HL-60 (cell line): ENCODE results near the gene SP140.

Experiments
- DNase-seq, 2 experiments: peaks; one replicate each; pipeline ENCODE4 v3.0.0-alpha.2; 2010 to 2020; ENCODE audit warnings: low read depth in 1 of 2, low spot score in 1 of 2
- H3K27ac ChIP-seq: fragments of 250-450 bp; sonication (Bioruptor Pico); replicated peaks from 2 replicates; pipeline ENCODE4 v1.5.1; 2020; ENCODE audit warnings: mild to moderate bottlenecking, moderate library complexity
- H3K27me3 ChIP-seq: fragments of 250-450 bp; sonication (Bioruptor Pico); 2 replicates; pipeline ENCODE4 v1.5.1; 2021; ENCODE audit warnings: mild to moderate bottlenecking, moderate library complexity; ENCODE audit not compliant: insufficient read depth, poor library complexity, severe bottlenecking
- H3K4me3 ChIP-seq: replicated peaks from 2 replicates; pipeline ENCODE4 v1.5.1; 2011; ENCODE audit warnings: mild to moderate bottlenecking, control low read depth, low read length; ENCODE audit not compliant: insufficient read depth
- GABPA ChIP-seq: IDR thresholded peaks from 2 replicates; pipeline ENCODE4 v1.6.1; 2012; ENCODE audit warnings: low read depth
- POLR2AphosphoS5 ChIP-seq: IDR thresholded peaks from 2 replicates; pipeline ENCODE4 v1.6.1; 2012; ENCODE audit warnings: low read depth
- SPI1 ChIP-seq: IDR thresholded peaks from 2 replicates; pipeline ENCODE4 v1.6.1; 2012; ENCODE audit warnings: low read depth, mild to moderate bottlenecking, borderline replicate concordance
- TF ChIP-seq, protein P1 (sequence below): IDR thresholded peaks from one replicate; pipeline ENCODE4 v1.5.1; 2011; ENCODE audit warnings: low read length, control low read depth, inconsistent platforms; ENCODE audit not compliant: insufficient read depth
- TF ChIP-seq, protein P2 (sequence below): IDR thresholded peaks from 2 replicates; pipeline ENCODE4 v1.6.1; 2012; ENCODE audit warnings: low read depth; ENCODE audit not compliant: insufficient replicate concordance

The SP140 gene

DNA sequence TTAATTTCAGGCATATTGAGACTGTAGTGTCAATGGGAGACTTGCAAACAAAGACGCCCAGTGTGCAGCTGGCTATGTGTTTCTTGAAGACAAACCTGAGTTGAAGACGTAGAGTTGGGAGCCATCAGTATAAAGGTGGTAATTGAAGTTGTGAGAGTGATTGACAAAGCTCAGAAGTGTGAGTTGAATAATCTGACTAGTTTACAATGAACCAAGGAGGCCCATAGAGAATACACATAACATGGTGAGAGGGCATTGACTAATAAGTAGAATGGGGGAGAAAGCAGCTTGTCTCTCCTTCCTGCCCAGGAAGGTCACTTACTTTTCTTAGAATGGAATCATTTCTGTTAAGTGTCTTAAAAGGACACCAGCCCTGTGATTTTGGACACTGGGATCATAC lies 19.8 kb upstream of the SP140 start:
- TF ChIP-seq GABPA, result no peak
- TF ChIP-seq SPI1, result no peak
- TF ChIP-seq, protein P1, sequence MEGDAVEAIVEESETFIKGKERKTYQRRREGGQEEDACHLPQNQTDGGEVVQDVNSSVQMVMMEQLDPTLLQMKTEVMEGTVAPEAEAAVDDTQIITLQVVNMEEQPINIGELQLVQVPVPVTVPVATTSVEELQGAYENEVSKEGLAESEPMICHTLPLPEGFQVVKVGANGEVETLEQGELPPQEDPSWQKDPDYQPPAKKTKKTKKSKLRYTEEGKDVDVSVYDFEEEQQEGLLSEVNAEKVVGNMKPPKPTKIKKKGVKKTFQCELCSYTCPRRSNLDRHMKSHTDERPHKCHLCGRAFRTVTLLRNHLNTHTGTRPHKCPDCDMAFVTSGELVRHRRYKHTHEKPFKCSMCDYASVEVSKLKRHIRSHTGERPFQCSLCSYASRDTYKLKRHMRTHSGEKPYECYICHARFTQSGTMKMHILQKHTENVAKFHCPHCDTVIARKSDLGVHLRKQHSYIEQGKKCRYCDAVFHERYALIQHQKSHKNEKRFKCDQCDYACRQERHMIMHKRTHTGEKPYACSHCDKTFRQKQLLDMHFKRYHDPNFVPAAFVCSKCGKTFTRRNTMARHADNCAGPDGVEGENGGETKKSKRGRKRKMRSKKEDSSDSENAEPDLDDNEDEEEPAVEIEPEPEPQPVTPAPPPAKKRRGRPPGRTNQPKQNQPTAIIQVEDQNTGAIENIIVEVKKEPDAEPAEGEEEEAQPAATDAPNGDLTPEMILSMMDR, result no peak
- TF ChIP-seq, protein P2, sequence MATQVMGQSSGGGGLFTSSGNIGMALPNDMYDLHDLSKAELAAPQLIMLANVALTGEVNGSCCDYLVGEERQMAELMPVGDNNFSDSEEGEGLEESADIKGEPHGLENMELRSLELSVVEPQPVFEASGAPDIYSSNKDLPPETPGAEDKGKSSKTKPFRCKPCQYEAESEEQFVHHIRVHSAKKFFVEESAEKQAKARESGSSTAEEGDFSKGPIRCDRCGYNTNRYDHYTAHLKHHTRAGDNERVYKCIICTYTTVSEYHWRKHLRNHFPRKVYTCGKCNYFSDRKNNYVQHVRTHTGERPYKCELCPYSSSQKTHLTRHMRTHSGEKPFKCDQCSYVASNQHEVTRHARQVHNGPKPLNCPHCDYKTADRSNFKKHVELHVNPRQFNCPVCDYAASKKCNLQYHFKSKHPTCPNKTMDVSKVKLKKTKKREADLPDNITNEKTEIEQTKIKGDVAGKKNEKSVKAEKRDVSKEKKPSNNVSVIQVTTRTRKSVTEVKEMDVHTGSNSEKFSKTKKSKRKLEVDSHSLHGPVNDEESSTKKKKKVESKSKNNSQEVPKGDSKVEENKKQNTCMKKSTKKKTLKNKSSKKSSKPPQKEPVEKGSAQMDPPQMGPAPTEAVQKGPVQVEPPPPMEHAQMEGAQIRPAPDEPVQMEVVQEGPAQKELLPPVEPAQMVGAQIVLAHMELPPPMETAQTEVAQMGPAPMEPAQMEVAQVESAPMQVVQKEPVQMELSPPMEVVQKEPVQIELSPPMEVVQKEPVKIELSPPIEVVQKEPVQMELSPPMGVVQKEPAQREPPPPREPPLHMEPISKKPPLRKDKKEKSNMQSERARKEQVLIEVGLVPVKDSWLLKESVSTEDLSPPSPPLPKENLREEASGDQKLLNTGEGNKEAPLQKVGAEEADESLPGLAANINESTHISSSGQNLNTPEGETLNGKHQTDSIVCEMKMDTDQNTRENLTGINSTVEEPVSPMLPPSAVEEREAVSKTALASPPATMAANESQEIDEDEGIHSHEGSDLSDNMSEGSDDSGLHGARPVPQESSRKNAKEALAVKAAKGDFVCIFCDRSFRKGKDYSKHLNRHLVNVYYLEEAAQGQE, result no peak
- TF ChIP-seq POLR2AphosphoS5, result no peak
- no peak for DNase-seq
- Histone ChIP-seq H3K27me3 (no peaks in the 10 kb centered on the region), H3K4me3 (no peak overlapping the region), H3K27ac (peak overlapping the region; percentile 3; the same call in 1 of the 2 replicates)

DNA sequence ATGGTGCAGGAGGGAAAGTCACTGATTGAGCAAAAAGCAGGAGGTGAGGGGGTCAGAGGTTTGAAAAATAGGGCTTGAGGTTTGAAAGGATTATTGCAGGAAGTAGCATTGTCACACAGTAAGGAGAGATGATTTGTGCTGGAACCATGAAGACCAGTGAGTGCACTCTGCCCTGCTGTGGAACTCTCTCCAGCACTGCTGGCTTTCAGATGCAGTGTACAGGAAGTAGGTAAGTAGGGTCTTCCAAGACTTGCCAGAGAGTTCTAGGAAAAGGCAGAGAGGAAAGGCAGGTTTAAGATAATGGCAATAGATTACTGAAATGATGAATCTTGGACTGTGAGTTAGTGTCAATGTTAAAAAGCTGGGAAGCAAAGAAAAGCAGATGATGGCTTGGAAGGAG lies 17.0 kb upstream of the SP140 start:
- Histone ChIP-seq H3K27me3 (no peaks in the 10 kb centered on the region), H3K27ac (no peak overlapping the region), H3K4me3 (no peak overlapping the region)
- TF ChIP-seq SPI1 (no peak), GABPA (no peak), POLR2AphosphoS5 (no peak)
- TF ChIP-seq, protein P1, result no peak
- TF ChIP-seq, protein P2, result no peak
- no peak for DNase-seq

DNA sequence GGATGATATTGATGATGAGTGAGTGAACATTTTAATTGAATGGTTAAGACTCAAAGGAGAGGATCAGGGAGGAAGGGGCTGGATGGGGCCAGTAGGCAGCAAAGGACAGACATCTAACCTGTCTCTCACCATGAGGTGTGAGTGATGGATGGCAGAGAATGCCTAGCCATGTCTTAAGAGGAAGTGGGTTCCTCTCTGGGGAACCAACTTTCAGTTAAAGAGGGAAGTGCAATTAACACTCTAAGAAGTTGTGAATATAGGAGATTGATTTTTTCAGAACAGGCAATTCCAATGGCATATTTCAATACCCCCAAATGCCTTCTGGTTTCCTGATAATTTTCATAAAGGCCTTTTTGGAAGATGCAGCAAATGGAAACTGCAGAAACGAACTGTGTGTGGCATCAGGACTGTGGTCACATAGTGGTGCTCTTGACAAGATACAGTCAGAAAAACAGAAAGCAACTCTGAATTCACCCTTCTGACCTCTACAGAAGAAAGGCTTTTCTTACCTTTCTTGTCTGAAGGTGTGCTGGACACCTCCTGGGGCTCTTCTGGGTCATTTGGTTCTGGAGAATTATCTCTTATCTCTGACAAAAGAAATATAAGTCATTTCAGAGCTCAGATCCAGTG lies 16.0 kb upstream of the SP140 start:
- no peak for TF ChIP-seq GABPA
- TF ChIP-seq, protein P2, result no peak
- TF ChIP-seq, protein P1, result no peak
- TF ChIP-seq POLR2AphosphoS5, result no peak
- peak; percentile 100 for TF ChIP-seq SPI1
- DNase-seq, result peak in 1 of 2 experiments; percentile 65
- H3K27ac ChIP-seq, result peak overlapping the region; percentile 9; the same call in 1 of the 2 replicates

More for the DNA sequence above, 16.0 kb upstream of the SP140 start:
- no peak overlapping the region for H3K4me3 ChIP-seq
- no peaks in the 10 kb centered on the region for H3K27me3 ChIP-seq
